Lower leg skin (tissue), 3 donors: ENCODE measurements around the gene MRPL12.

Source experiments
- CTCF ChIP-seq, 3 donors: fragments of 450-650 bp; IDR thresholded peaks; one replicate each; pipeline ENCODE4 v1.5.1; 2016; ENCODE audit warnings: antibody characterized with exemption in 3 of 3, mild to moderate bottlenecking in 3 of 3, moderate library complexity in 2 of 3
- POLR2A ChIP-seq, 2 donors: fragments of 450-650 bp; IDR thresholded peaks; one replicate each; pipeline ENCODE4 v1.6.1; 2016 to 2017; ENCODE audit warnings: antibody characterized with exemption in 2 of 2, mild to moderate bottlenecking in 1 of 2, moderate library complexity in 1 of 2

DNA sequence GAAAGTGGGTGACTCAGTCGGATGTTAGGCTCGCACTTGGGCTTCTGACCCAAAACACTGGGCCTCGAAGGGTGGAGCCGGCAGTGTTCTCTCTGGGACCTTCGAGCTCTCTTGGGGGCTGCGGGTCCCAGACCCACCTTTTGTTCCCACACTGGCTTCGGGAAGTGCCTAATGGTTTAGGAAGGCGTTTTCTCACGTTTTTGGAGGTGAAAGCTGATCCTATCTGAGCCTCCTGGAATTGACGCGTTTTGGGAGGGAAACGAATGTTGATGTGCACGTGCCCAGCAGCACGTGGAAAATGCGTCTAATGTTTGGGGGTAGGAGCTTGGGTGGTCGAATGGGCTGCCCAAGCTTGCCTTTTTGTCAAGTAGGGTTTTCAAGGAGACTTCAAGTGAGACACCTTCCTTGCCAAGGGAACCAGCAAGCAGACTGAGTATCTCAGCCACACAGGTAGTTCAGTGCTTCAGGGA is 18.7 kb upstream of the MRPL12 start:
- TF ChIP-seq CTCF (IDR thresholded peaks at IDR 0.05) (no peak), POLR2A (IDR thresholded peaks at IDR 0.05) (no peak)
